ENCODE measurements around the gene PTPRJ.

GRCh38 chr11:48013269-48013901 lies 33.0 kb downstream of the PTPRJ start:
- TF ChIP-seq FOXM1 (IDR thresholded peaks at IDR 0.05; ENCODE audit: borderline replicate concordance) (no peak), ARNT (IDR thresholded peaks at IDR 0.05) (no peak)

All from HEK293T (cell line).